Measurements from ENCODE around the gene ZFHX3. TPM values are rescaled to one million over a fixed set of nuclear protein-coding genes. Genes with fewer than 3 reads are reported as not detected.

The ZFHX3 gene
- total and polyA plus RNA-seq, 9 donors: 5.2 to 12.0 (median 7.5) TPM

GRCh38 chr16:72877374-72878028 lies 170.4 kb downstream of the ZFHX3 start:
- WGBS (ENCODE audit: insufficient coverage): 30% methylated on average over 3 of the region's 12 CpGs
- Histone ChIP-seq H3K27ac (ENCODE audit: low read length) (no peak overlapping the region), H3K4me1 (ENCODE audit: control insufficient read depth, insufficient read depth, low read length) (peaks cover 39% of the 10 kb centered on the region), H3K9me3 (replicated peaks; ENCODE audit: control insufficient read depth, low read depth, low read length) (no peaks in the 10 kb centered on the region), H3K36me3 (ENCODE audit: control insufficient read depth, insufficient read depth, low read length) (peaks cover 4% of the 10 kb centered on the region), H3K4me3 (ENCODE audit: low read length) (no peak overlapping the region), H3K27me3 (ENCODE audit: control insufficient read depth, insufficient read depth, low read length) (no peaks in the 10 kb centered on the region)
- DNase-seq: peak; percentile 42

DNA sequence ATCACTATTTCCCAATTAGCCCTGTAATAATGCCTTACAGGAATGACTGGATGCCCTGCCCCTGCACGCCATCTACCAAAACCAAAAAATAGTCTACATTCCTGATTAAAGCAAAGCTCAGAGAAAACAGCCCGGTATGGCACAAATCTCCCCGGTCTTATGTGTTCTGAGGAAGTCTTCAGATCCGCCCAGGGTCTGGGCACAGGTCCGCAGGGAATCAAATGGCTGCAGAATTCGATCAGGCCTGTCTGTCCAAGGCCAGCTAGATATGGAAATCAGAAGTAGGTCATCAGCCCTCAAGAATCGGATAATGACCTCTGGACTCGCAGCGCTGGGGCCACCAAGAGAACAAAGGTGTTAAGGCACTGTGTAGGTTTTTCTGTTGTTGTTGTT lies 171.0 kb downstream of the ZFHX3 start:
- Histone ChIP-seq H3K4me3 (ENCODE audit: low read length) (no peak overlapping the region), H3K9me3 (replicated peaks; ENCODE audit: control insufficient read depth, low read depth, low read length) (no peaks in the 10 kb centered on the region), H3K4me1 (ENCODE audit: control insufficient read depth, insufficient read depth, low read length) (peaks cover 39% of the 10 kb centered on the region), H3K36me3 (ENCODE audit: control insufficient read depth, insufficient read depth, low read length) (peaks cover 4% of the 10 kb centered on the region), H3K27me3 (ENCODE audit: control insufficient read depth, insufficient read depth, low read length) (no peaks in the 10 kb centered on the region), H3K27ac (ENCODE audit: low read length) (no peak overlapping the region)
- WGBS (ENCODE audit: insufficient coverage): 88% methylated on average over 6 of the region's 9 CpGs
- no peak for DNase-seq

GRCh38 chr16:72876221-72876620 lies 171.7 kb downstream of the ZFHX3 start:
- Histone ChIP-seq H3K27me3 (ENCODE audit: control insufficient read depth, insufficient read depth, low read length) (no peaks in the 10 kb centered on the region), H3K4me1 (ENCODE audit: control insufficient read depth, insufficient read depth, low read length) (peaks cover 39% of the 10 kb centered on the region), H3K27ac (ENCODE audit: low read length) (peak overlapping the region; percentile 44), H3K4me3 (ENCODE audit: low read length) (no peak overlapping the region), H3K36me3 (ENCODE audit: control insufficient read depth, insufficient read depth, low read length) (peaks cover 4% of the 10 kb centered on the region), H3K9me3 (replicated peaks; ENCODE audit: control insufficient read depth, low read depth, low read length) (no peaks in the 10 kb centered on the region)
- peak; percentile 88 for DNase-seq
- WGBS (ENCODE audit: insufficient coverage): 20% methylated on average over 1 of the region's 8 CpGs

DNA sequence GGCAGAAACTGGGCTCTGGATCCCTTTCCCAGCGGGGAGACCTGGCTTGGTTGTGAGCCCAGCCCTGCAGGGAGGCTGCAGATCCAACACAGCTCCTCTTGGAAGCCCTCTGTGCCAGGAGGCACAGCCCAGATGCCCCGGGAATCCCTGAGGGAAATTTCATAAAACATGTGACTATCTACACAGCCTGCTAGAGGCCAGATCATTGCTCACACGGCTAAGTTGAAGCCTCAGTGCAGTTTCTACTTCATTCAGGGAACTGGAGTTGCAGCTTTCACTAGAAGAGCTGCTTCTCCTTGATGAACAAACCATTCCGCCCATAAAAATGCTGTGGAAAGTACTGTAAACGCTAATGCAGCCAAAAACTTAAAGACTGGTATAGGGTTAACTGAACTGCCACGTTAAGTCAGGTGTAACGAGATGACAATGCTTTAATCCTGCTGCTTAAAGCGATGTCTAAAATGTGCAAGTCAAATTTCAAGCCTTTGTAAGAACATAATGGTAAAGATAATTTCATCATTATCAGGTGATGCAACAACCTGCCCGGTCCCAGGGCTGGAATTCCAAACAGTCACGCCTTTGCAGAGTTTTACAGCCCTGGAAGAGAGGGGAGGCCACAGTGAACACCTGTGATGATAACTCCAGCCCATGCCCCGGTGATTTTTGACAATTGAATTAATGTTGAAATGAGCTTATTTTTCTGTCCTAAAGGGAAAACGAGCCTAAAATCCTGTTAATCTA lies 172.5 kb downstream of the ZFHX3 start:
- Histone ChIP-seq H3K4me3 (ENCODE audit: low read length) (no peak overlapping the region), H3K27me3 (ENCODE audit: control insufficient read depth, insufficient read depth, low read length) (no peaks in the 10 kb centered on the region), H3K36me3 (ENCODE audit: control insufficient read depth, insufficient read depth, low read length) (peaks cover 4% of the 10 kb centered on the region), H3K9me3 (replicated peaks; ENCODE audit: control insufficient read depth, low read depth, low read length) (no peaks in the 10 kb centered on the region), H3K4me1 (ENCODE audit: control insufficient read depth, insufficient read depth, low read length) (peaks cover 39% of the 10 kb centered on the region), H3K27ac (ENCODE audit: low read length) (peak overlapping the region; percentile 21)
- peak; percentile 44 for DNase-seq
- WGBS (ENCODE audit: insufficient coverage): 60% methylated on average over 5 of the region's 12 CpGs

GRCh38 chr16:72873853-72874252 lies 174.1 kb downstream of the ZFHX3 start:
- Histone ChIP-seq H3K36me3 (ENCODE audit: control insufficient read depth, insufficient read depth, low read length) (peaks cover 4% of the 10 kb centered on the region), H3K4me3 (ENCODE audit: low read length) (no peak overlapping the region), H3K27ac (ENCODE audit: low read length) (no peak overlapping the region), H3K4me1 (ENCODE audit: control insufficient read depth, insufficient read depth, low read length) (peaks cover 39% of the 10 kb centered on the region), H3K9me3 (replicated peaks; ENCODE audit: control insufficient read depth, low read depth, low read length) (no peaks in the 10 kb centered on the region), H3K27me3 (ENCODE audit: control insufficient read depth, insufficient read depth, low read length) (no peaks in the 10 kb centered on the region)
- DNase-seq: no peak
- WGBS (ENCODE audit: insufficient coverage): no CpG with 5 or more reads among the region's 8 CpGs

- H3K9me3 ChIP-seq (replicated peaks; ENCODE audit: control insufficient read depth, low read depth, low read length): no peaks in the 10 kb centered on the region
- 41% methylated on average over 3 of the region's 5 CpGs for WGBS (ENCODE audit: insufficient coverage)
- H3K27ac ChIP-seq (ENCODE audit: low read length): peak overlapping the region; percentile 73
- DNase-seq: peak; percentile 89
- no peaks in the 10 kb centered on the region for H3K27me3 ChIP-seq (ENCODE audit: control insufficient read depth, insufficient read depth, low read length)
- H3K36me3 ChIP-seq (ENCODE audit: control insufficient read depth, insufficient read depth, low read length): peaks cover 4% of the 10 kb centered on the region
- peaks cover 34% of the 10 kb centered on the region for H3K4me1 ChIP-seq (ENCODE audit: control insufficient read depth, insufficient read depth, low read length)
- no peak overlapping the region for H3K4me3 ChIP-seq (ENCODE audit: low read length)
These were observed 174.9 kb downstream of the ZFHX3 start for GRCh38 chr16:72873044-72873443.

GRCh38 chr16:72865835-72866234 lies 182.1 kb downstream of the ZFHX3 start:
- no peak for DNase-seq
- Histone ChIP-seq H3K4me3 (ENCODE audit: low read length) (no peak overlapping the region), H3K27ac (ENCODE audit: low read length) (no peak overlapping the region), H3K36me3 (ENCODE audit: control insufficient read depth, insufficient read depth, low read length) (peaks cover 5% of the 10 kb centered on the region), H3K27me3 (ENCODE audit: control insufficient read depth, insufficient read depth, low read length) (no peaks in the 10 kb centered on the region), H3K4me1 (ENCODE audit: control insufficient read depth, insufficient read depth, low read length) (no peaks in the 10 kb centered on the region), H3K9me3 (replicated peaks; ENCODE audit: control insufficient read depth, low read depth, low read length) (no peaks in the 10 kb centered on the region)
- WGBS (ENCODE audit: insufficient coverage): 100% methylated on average over 1 of the region's 7 CpGs

- Histone ChIP-seq H3K36me3 (ENCODE audit: control insufficient read depth, insufficient read depth, low read length) (peaks cover 5% of the 10 kb centered on the region), H3K27me3 (ENCODE audit: control insufficient read depth, insufficient read depth, low read length) (no peaks in the 10 kb centered on the region), H3K4me1 (ENCODE audit: control insufficient read depth, insufficient read depth, low read length) (no peaks in the 10 kb centered on the region), H3K27ac (ENCODE audit: low read length) (no peak overlapping the region), H3K9me3 (replicated peaks; ENCODE audit: control insufficient read depth, low read depth, low read length) (no peaks in the 10 kb centered on the region), H3K4me3 (ENCODE audit: low read length) (no peak overlapping the region)
- no peak for DNase-seq
- WGBS (ENCODE audit: insufficient coverage): 89% methylated on average over 3 of the region's 5 CpGs
These were observed 182.7 kb downstream of the ZFHX3 start for GRCh38 chr16:72865258-72865657.

DNA sequence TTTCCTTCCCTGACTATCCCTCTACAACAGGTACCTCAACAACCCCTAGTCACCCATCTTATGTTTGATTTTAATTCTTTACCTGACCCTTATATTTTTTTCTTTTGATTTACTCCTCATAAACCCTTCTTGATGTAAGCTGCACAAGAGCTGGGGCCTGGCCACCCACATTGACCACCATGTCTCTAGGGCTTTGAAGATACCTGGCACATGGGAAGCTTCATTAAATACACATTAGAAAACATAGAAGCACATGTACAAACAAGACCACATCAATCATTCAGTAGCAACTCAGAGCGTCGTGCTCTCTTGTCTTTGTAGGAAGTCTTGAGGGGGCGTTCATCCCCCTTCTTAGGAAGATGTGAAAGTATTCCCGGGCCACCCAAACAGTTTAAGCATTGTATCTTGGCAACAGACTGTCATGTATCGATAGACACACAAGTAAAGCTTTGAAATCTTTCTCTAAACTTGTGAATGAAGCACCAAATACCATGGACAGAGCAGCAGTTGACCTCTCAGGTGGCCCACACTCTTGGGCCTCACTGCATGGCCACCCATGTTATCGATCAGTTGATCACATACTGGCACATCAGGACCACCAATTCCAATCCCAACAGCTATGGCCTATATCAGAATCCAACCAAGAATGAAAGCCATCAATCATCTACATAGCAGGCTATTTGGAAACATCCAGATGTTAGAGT lies 183.6 kb downstream of the ZFHX3 start:
- H3K9me3 ChIP-seq (replicated peaks; ENCODE audit: control insufficient read depth, low read depth, low read length): no peaks in the 10 kb centered on the region
- no peaks in the 10 kb centered on the region for H3K4me1 ChIP-seq (ENCODE audit: control insufficient read depth, insufficient read depth, low read length)
- no peak for DNase-seq
- H3K4me3 ChIP-seq (ENCODE audit: low read length): no peak overlapping the region
- 77% methylated on average over 4 of the region's 6 CpGs for WGBS (ENCODE audit: insufficient coverage)
- no peak overlapping the region for H3K27ac ChIP-seq (ENCODE audit: low read length)
- H3K27me3 ChIP-seq (ENCODE audit: control insufficient read depth, insufficient read depth, low read length): no peaks in the 10 kb centered on the region
- peaks cover 5% of the 10 kb centered on the region for H3K36me3 ChIP-seq (ENCODE audit: control insufficient read depth, insufficient read depth, low read length)

GRCh38 chr16:72862090-72862489 lies 185.8 kb downstream of the ZFHX3 start:
- peaks cover 7% of the 10 kb centered on the region for H3K4me1 ChIP-seq (ENCODE audit: control insufficient read depth, insufficient read depth, low read length)
- peaks cover 5% of the 10 kb centered on the region for H3K36me3 ChIP-seq (ENCODE audit: control insufficient read depth, insufficient read depth, low read length)
- no peaks in the 10 kb centered on the region for H3K27me3 ChIP-seq (ENCODE audit: control insufficient read depth, insufficient read depth, low read length)
- H3K9me3 ChIP-seq (replicated peaks; ENCODE audit: control insufficient read depth, low read depth, low read length): no peaks in the 10 kb centered on the region
- H3K27ac ChIP-seq (ENCODE audit: low read length): no peak overlapping the region
- DNase-seq: no peak
- H3K4me3 ChIP-seq (ENCODE audit: low read length): no peak overlapping the region

Data from muscle of leg (tissue), 11 donors.